ENCODE measurements around the gene NUAK2.

The NUAK2 gene

GRCh38 chr1:205270271-205270670, 51.3 kb downstream of the NUAK2 start:
- ATAC-seq: no peak
- TF ChIP-seq POU6F1 (CRISPR knock-in tag; IDR thresholded peaks at IDR 0.05; ENCODE audit: borderline replicate concordance, low read depth) (no peak), OSR1 (CRISPR knock-in tag; IDR thresholded peaks at IDR 0.05) (no peak), ISL1 (CRISPR knock-in tag; IDR thresholded peaks at IDR 0.05) (no peak), ZFP3 (CRISPR knock-in tag; IDR thresholded peaks at IDR 0.05) (no peak), ZNF565 (CRISPR knock-in tag; conservative IDR thresholded peaks at IDR 0.05; ENCODE audit: low read depth) (no peak)

GRCh38 chr1:205269711-205270110, 51.8 kb downstream of the NUAK2 start:
- ATAC-seq: no peak
- TF ChIP-seq GLIS3 (CRISPR knock-in tag; IDR thresholded peaks at IDR 0.05) (no peak), ZNF8 (CRISPR knock-in tag; IDR thresholded peaks at IDR 0.05) (no peak), ZFP3 (CRISPR knock-in tag; IDR thresholded peaks at IDR 0.05) (no peak), ZNF70 (CRISPR knock-in tag; IDR thresholded peaks at IDR 0.05) (no peak), CREB5 (CRISPR knock-in tag; IDR thresholded peaks at IDR 0.05; ENCODE audit: low read depth) (no peak), ZFP30 (CRISPR knock-in tag; IDR thresholded peaks at IDR 0.05) (no peak), POU6F1 (CRISPR knock-in tag; IDR thresholded peaks at IDR 0.05; ENCODE audit: borderline replicate concordance, low read depth) (no peak), ZC3H10 (CRISPR knock-in tag; IDR thresholded peaks at IDR 0.05) (no peak), PPARA (CRISPR knock-in tag; IDR thresholded peaks at IDR 0.05; ENCODE audit: borderline replicate concordance) (no peak), PATZ1 (CRISPR knock-in tag; IDR thresholded peaks at IDR 0.05; ENCODE audit: borderline replicate concordance) (no peak), RARB (CRISPR knock-in tag; IDR thresholded peaks at IDR 0.05) (no peak), SNAI2 (CRISPR knock-in tag; IDR thresholded peaks at IDR 0.05) (no peak), CSRNP3 (CRISPR knock-in tag; IDR thresholded peaks at IDR 0.05) (no peak), ARNTL (CRISPR knock-in tag; IDR thresholded peaks at IDR 0.05; ENCODE audit: borderline replicate concordance, low read depth) (no peak), TSHZ2 (CRISPR knock-in tag; IDR thresholded peaks at IDR 0.05) (no peak), ESRRG (CRISPR knock-in tag; IDR thresholded peaks at IDR 0.05) (no peak), TOX (CRISPR knock-in tag; IDR thresholded peaks at IDR 0.05; ENCODE audit: borderline replicate concordance) (no peak), ISL1 (CRISPR knock-in tag; IDR thresholded peaks at IDR 0.05) (no peak), BACH2 (CRISPR knock-in tag; IDR thresholded peaks at IDR 0.05; ENCODE audit: borderline replicate concordance) (no peak)

Measured in SK-N-SH treated with all-trans-retinoic acid at 6 μM for 48 hours (cell line).